Thoracic aorta (tissue), 2 donors: ENCODE results near the gene TMC8. TPM values are rescaled to one million over a fixed set of nuclear protein-coding genes. Genes with fewer than 3 reads are reported as not detected.

Experiments used
- total RNA-seq, 2 donors: library from RNA; depleted of rRNA; stranded (reverse); fragments of >200 nt; gene quantifications; one replicate each; pipeline versions ENCODE4 v1.1.0 to v1.2.3, GENCODE V29; 2016

TMC8 gene
- total RNA-seq, 2 donors from 2014 or later: 5.6 to 9.3 TPM

Other genes starting within 250 kb of the TMC8 start
- 10 to 100 TPM; 27.8 to 41.1 TPM for gene TNRC6C, start 172.1 kb upstream of the TMC8 start, total RNA-seq
- gene TMC6, start 2.0 kb upstream of the TMC8 start, total RNA-seq: 10 to 100 TPM; 22.6 to 44.3 TPM
- not detected for gene C17orf99, start 15.6 kb downstream of the TMC8 start, total RNA-seq
- gene SYNGR2, start 37.8 kb downstream of the TMC8 start, total RNA-seq: 100 to 1,000 TPM in 1 of 2 donors, 10 to 100 TPM in 1; 61.7 to 100 TPM
- gene TK1, start 56.3 kb downstream of the TMC8 start, total RNA-seq: 1 to 10 TPM; 3.3 to 3.5 TPM
- 10 to 100 TPM; 18.8 to 44.0 TPM for gene AFMID, start 56.6 kb downstream of the TMC8 start, total RNA-seq
- 1 to 10 TPM in 1 of 2 donors, under 1 TPM in 1; 0.14 to 4.2 TPM for gene BIRC5, start 83.5 kb downstream of the TMC8 start, total RNA-seq
- not detected for gene TMEM235, start 100.9 kb downstream of the TMC8 start, total RNA-seq
- gene SOCS3, start 229.3 kb downstream of the TMC8 start, total RNA-seq: 100 to 1,000 TPM; 313 to 361 TPM
- gene PGS1, start 247.9 kb downstream of the TMC8 start, total RNA-seq: 10 to 100 TPM; 52.0 to 98.4 TPM